Measurements from ENCODE around the gene OTOF. TPM values are rescaled to one million over a fixed set of nuclear protein-coding genes. Genes with fewer than 3 reads are reported as not detected.

OTOF gene
- total and polyA plus RNA-seq, 2 of the 13 experiments (the other 11 are each of a cell fraction or from before 2014, with no cell fraction given), result 0.04 TPM; not detected in 1

DNA sequence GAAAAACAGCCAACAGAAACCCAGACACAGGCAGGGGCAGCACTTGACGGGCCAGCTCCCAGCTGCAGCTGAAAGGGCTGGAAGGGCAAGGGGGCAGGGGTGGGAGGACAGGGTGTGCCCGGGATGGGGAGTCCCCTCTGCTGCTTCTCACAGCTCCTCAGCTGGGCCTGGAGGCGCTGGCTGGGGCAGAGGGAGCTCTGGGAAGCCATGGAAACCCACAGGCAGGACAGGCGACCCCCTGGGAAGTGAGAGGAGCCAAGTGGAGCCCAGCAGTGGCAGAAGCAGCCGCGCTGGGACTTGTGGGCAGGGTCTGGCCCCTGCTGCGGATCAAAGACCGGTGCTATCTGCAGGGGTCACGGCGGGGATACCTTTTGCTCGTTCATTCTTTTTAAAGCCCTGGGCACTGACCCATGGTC, 20.7 kb downstream of the OTOF start (continued):
- TF ChIP-seq ZNF687 (CRISPR knock-in tag; IDR thresholded peaks at IDR 0.05), result peak; percentile 57; the same call in 1 of the 2 replicates
- peak; percentile 63; the same call in 1 of the 2 replicates for TF ChIP-seq IRF9 (CRISPR knock-in tag; IDR thresholded peaks at IDR 0.05; ENCODE audit: borderline replicate concordance)
- no peak for TF ChIP-seq AKNA (CRISPR knock-in tag; IDR thresholded peaks at IDR 0.05; ENCODE audit: borderline replicate concordance)
- no peak for TF ChIP-seq ZNF275 (CRISPR knock-in tag; IDR thresholded peaks at IDR 0.05; ENCODE audit: borderline replicate concordance)
- TF ChIP-seq NAIF1 (CRISPR knock-in tag; IDR thresholded peaks at IDR 0.05; ENCODE audit: borderline replicate concordance), result 0 out of 2 replicates have a peak, but pooled peaks have one; percentile 4
- TF ChIP-seq CBX1 (IDR thresholded peaks at IDR 0.05; ENCODE audit: low read depth), result no peak
- TF ChIP-seq NR2F6 (IDR thresholded peaks at IDR 0.05), result peak; percentile 51; the same call in 1 of the 2 replicates
- TF ChIP-seq NR2F6 (CRISPR knock-in tag; IDR thresholded peaks at IDR 0.05), result no peak
- no peak for TF ChIP-seq ZNF552 (CRISPR knock-in tag; IDR thresholded peaks at IDR 0.05; ENCODE audit: borderline replicate concordance)
- 0 out of 2 replicates have a peak, but pooled peaks have one; percentile 9 for TF ChIP-seq POGZ (CRISPR knock-in tag; IDR thresholded peaks at IDR 0.05)
- TF ChIP-seq U2AF1 (optimal IDR thresholded peaks at IDR 0.05; ENCODE audit: low read depth, low read length), result peak; percentile 29
- TF ChIP-seq AFF4 (CRISPR knock-in tag; IDR thresholded peaks at IDR 0.05), result no peak
- 0 out of 2 replicates have a peak, but pooled peaks have one; percentile 31 for TF ChIP-seq KDM5B (CRISPR knock-in tag; IDR thresholded peaks at IDR 0.05; ENCODE audit: borderline replicate concordance)
- TF ChIP-seq ZNF264 (CRISPR knock-in tag; IDR thresholded peaks at IDR 0.05), result no peak

All from HepG2 (cell line).